RPMI8226 (cell line): ENCODE results near the gene GLB1L3.
"Not testable (repeated sequence)": the region's sequence is repeated elsewhere in the genome, so short reads cannot be mapped to it uniquely, and the experiment has no call there.

Source experiments
- DNase-seq: peaks from one replicate; pipeline ENCODE4 v3.0.0-alpha.2; 2015

GLB1L3 gene

GRCh38 chr11:134276396-134277182, 410 bp downstream of the GLB1L3 start:
- no peak for DNase-seq

- no peak for DNase-seq
Observed at GRCh38 chr11:134277183-134278001, 1.2 kb downstream of the GLB1L3 start.

GRCh38 chr11:134278356-134278755, 2.2 kb downstream of the GLB1L3 start:
- DNase-seq = no peak

- not testable (repeated sequence) for DNase-seq
Observed at GRCh38 chr11:134281635-134282034, 5.5 kb downstream of the GLB1L3 start.

GRCh38 chr11:134282121-134283045, 6.2 kb downstream of the GLB1L3 start:
- no peak for DNase-seq

GRCh38 chr11:134283461-134284230, 7.5 kb downstream of the GLB1L3 start:
- DNase-seq = no peak

GRCh38 chr11:134284349-134284748, 8.2 kb downstream of the GLB1L3 start:
- not testable (repeated sequence) for DNase-seq

DNA sequence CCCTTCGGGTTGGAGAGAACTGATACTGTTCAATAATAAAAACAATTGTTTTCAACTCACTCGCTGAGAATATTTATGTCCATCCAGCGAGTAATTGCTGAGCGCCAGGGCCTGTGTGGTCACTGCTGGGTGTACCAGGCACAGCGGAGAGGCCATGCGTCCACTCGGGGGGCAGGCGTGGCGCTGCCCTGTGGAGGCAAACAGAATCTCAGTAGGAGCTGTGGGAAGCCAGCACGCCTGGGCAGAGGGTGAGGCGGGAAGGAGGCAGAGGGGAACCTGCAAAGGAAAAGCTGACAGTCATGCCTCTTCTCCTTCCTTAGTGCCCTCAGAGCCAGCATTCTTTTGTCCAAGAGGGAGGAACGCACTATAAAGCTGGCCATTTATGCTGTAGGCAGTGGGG, 11.4 kb downstream of the GLB1L3 start:
- DNase-seq = no peak

- no peak for DNase-seq
Observed at GRCh38 chr11:134288486-134288885, 12.3 kb downstream of the GLB1L3 start.

GRCh38 chr11:134289167-134289566, 13.0 kb downstream of the GLB1L3 start:
- no peak for DNase-seq

DNA sequence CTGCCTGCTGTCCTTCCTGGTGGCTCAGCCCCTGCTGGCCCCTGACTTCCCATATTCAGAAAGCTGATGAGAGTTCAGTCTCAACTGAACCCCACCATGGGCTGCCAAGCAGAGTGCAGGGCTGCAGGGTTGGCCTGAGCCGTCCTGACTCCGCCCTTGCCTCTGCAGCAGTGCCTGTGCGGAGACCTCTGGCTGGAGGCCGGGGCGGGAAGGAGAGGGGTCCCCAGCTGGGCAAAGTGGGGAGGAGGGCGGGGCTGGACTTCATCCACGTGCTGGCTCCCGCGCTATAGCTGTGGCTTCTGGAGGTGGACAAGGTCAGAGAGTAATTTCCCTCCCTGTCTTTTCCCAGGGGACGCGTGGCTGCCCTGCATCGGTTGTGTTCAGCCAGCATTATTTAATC, 13.6 kb downstream of the GLB1L3 start:
- DNase-seq = no peak

DNA sequence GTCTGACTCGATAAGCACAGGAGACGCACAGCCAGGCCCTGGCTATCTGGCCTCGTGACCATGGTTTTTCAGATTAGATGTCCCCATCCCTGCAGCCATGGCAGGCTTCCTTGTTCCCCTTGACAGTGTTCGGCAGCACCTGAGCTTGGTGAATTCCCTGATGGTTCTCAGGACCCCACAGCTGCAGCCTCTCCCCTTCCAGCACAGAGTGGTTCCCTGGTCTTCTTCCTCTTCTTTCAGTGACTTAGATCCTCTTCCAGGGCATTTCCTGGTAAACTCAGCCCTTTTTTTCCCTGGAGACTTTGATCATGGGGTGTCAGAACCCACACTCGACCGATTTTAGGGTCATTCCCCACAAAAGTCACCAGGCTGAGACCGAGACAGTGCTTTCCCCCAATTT, 14.5 kb downstream of the GLB1L3 start:
- DNase-seq = no peak

- DNase-seq = no peak
Observed at GRCh38 chr11:134291196-134291595, 15.0 kb downstream of the GLB1L3 start.

GRCh38 chr11:134292661-134293060, 16.5 kb downstream of the GLB1L3 start:
- no peak for DNase-seq

DNA sequence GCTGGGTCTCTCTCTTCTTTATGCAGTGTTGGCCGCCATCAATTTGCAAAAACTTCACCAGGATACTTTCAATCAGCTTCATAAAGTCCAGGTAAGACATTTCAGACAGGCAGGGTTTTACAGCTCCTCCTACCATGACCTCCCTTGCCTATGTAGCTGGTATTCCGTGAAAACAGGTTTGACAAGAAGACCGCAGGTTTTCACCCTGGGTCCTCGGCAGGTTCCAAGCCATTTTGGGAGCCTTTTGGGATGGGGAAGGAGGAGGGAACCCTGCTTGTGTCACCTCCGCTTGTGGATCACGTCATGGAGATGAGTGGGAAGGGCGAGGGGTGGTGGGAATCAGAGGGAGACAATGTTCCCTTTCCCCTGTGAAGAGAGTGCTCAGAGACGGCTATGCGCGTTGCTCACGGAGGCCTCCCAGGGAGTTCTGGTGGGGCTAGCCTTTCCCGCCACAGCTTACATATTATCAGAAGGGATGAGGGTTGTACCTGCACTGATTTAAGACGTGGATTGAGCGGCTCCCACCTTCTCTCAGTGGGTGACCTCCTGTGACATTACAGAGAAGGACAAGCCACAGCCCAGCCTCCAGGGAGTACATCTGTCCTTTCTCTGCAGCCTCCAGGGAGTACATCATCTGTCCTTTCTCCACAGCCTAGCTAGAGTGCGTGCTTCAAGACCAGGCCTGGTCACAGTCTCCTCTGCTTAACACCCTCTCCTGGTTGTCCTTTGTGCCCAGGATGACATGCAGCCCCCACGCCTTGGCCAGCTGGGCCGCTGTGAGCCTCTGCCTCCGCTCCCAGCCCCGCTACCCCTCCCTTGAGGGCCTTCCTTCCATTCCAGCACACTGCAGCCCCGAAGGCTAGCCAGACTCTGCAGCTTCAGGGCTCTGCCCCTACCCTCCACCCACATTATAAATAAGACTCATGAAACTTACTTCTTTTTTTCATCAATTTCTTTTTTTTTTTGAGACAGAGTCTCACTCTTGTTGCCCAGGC, 17.2 kb downstream of the GLB1L3 start:
- no peak for DNase-seq

DNA sequence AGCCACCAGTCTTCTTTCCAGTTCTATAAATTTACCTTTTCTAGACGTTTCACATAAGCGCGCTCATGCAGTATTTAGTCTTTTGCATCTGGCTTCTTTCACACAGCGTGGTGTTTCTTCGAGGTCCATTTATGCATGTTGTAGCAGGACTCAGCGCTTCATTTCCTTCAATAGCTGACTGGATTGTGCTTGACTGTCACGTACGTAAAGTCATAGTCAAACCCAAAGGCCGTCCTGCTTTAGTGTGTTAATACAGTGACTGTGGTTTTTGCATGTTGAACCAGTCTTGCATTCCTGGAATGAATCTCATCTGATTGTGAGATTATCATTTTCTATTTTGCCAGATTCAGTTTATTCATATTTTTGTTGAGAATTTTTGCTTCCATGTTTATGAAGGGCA, 18.5 kb downstream of the GLB1L3 start:
- DNase-seq = no peak

DNA sequence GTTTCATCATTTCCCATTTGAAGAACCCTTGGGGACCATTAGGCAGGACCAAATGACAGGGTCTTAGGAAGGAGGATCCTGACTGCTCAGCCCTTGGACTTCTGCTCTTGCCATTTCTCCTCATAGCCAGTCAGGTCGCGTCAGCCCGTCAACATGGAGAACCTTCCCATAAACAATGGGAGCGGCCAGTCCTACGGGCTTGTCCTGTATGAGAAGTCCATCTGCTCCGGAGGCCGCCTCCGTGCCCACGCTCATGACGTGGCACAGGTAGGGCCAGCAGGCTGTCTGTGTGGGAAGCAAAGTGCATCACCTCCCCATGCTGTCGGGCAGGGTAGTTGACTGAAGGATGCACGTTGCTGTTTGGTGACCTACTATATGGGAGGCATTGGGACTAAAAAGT, 36.0 kb downstream of the GLB1L3 start:
- no peak for DNase-seq

- no peak for DNase-seq
Observed at GRCh38 chr11:134312807-134313206, 36.6 kb downstream of the GLB1L3 start.

GRCh38 chr11:134313379-134313778, 37.2 kb downstream of the GLB1L3 start:
- DNase-seq = no peak

DNA sequence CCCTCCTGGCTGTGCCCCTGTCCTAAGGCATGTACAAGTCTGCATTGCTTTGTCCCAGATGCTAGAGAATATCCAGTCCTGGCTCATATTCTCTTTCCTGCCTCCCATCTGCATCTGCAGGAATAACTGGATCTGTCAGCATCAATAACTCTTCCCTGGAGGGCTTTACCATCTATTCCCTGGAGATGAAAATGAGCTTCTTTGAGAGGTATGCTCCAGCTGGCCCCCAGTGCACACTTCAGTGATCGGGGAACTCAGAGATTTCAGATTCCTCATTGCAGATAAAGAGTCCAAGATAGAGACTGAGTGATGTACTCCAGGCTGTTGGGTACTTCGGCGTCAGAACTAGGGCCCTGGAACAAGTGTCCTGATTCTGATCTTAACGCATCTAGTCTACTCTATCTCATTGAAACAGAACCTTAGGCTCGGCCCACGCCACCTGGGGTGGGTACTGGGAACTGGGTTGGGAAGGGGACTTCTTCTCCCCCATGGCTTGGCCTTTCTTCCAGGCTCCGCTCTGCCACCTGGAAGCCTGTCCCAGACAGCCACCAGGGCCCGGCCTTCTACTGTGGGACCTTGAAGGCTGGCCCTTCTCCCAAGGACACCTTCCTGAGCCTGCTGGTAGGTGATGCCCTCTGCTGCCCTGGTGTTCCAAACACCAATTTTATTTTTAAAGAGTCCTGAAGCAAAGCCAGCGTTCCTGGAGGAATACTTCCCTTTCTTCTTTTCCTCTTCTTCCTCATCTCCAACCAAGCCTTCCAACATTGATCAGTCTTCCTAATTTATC, 37.8 kb downstream of the GLB1L3 start:
- DNase-seq = no peak
